ENCODE data around the gene DOCK9.
A peak's percentile ranks its signal among the peaks of the same experiment; 100 is the strongest.

Gene DOCK9

DNA sequence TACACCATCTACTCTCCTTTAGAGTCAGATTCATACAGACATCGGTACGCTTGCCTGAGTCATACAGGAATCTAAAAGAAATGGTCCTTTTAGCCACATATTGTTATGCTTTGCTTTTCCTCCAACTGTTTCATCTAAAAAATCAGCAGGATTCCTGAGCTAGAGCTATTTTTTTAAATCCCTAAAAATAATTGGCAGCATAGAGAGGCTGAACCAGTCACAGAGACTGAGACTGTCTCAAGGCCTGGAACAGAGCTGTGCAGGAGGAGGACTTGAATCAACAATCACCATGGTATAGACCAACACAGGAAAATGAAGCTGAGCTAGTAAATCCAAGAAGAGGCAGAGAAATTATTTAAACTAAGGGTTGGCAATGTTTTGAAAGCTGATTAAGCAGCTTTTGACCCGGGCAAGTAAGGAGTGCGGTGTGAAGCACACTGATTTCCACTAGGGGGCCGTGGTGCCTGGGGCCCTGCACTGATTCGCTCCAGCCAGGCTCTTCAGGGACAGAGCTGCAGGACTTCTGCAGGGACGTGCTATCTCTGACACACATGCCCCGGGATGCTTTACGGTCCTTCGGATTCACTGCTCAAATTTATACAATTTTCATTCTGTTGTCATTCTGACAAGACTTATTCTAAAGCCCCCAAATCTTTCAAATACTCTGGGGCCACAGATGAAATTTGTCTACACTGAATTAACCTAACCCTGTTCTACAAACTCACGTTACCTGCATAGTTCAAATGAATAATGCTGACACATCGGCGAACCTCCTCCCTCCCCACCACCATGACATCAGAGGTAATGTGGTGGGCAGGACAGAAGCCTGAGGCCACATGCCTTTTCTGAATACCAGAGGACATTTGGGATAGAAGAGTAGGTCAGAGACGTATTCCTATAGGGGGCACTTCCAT is 137.8 kb downstream of the DOCK9 start:
- H3K4me3 ChIP-seq (ENCODE audit: low read depth, low read length), result no peak overlapping the region
- TF ChIP-seq, protein P1, sequence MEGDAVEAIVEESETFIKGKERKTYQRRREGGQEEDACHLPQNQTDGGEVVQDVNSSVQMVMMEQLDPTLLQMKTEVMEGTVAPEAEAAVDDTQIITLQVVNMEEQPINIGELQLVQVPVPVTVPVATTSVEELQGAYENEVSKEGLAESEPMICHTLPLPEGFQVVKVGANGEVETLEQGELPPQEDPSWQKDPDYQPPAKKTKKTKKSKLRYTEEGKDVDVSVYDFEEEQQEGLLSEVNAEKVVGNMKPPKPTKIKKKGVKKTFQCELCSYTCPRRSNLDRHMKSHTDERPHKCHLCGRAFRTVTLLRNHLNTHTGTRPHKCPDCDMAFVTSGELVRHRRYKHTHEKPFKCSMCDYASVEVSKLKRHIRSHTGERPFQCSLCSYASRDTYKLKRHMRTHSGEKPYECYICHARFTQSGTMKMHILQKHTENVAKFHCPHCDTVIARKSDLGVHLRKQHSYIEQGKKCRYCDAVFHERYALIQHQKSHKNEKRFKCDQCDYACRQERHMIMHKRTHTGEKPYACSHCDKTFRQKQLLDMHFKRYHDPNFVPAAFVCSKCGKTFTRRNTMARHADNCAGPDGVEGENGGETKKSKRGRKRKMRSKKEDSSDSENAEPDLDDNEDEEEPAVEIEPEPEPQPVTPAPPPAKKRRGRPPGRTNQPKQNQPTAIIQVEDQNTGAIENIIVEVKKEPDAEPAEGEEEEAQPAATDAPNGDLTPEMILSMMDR (IDR thresholded peaks at IDR 0.05; ENCODE audit: low read depth, low read length), result peak; percentile 92

DNA sequence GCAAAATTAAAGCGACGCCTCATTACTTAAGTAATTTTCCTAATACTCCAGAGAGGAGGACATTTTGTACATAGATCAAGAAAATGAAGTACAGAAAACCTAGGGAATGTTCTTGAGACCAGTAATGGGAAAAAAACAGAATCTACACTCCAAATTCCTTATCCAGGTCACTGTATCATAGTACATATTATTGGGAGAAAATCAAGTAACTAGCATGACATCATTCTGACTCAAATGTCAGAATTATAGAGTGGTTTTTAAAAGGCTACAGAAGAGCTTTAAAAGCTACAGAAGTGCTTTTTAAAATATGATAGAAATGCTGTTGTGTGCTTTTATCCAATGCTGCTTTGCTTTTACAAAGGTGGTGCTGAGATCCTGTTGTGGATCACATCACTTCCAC is 139.1 kb downstream of the DOCK9 start:
- TF ChIP-seq, protein P1 (IDR thresholded peaks at IDR 0.05; ENCODE audit: low read depth, low read length), result no peak
- no peak overlapping the region for H3K4me3 ChIP-seq (ENCODE audit: low read depth, low read length)

DNA sequence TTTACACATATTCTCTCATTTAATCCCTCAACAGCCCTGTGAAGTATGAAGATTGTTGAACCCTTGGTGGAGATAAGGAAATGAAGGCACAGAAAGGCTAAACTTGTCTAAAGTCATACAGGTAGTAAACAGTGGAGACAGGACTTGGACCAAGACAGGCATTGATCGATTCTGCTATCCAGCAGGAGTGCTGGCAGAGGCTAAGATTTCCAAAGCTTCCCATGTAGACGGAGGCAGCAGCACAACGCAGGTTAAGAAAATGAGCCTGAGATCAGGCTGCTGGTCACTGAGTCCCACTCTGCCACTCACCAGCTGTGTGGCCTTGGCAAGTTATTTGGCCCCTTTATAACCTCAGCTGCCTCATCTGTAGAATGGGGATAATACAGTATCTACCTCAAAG is 140.0 kb downstream of the DOCK9 start:
- TF ChIP-seq, protein P1 (IDR thresholded peaks at IDR 0.05; ENCODE audit: low read depth, low read length), result no peak
- H3K4me3 ChIP-seq (ENCODE audit: low read depth, low read length), result no peak overlapping the region

DNA sequence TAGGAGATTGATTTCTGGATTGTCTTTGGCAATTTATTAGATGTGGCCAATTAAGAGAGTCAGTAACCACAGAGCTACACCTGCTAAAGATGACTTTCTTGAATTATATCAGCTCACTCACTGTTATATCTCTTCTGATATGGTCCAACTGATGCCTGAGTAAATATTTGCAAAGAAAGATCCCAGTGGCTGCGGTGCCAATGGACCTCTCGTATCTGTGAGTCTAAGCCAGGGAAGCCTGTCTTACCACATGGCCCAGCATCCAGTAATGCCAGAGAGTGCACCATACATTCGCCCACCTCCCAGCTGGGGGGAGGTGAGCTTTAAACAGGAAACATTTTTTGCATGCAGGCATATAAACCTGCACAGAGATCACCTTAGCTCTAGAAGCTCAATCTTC is 142.7 kb downstream of the DOCK9 start:
- H3K4me3 ChIP-seq (ENCODE audit: low read depth, low read length), result no peak overlapping the region
- TF ChIP-seq, protein P1 (IDR thresholded peaks at IDR 0.05; ENCODE audit: low read depth, low read length), result no peak

DNA sequence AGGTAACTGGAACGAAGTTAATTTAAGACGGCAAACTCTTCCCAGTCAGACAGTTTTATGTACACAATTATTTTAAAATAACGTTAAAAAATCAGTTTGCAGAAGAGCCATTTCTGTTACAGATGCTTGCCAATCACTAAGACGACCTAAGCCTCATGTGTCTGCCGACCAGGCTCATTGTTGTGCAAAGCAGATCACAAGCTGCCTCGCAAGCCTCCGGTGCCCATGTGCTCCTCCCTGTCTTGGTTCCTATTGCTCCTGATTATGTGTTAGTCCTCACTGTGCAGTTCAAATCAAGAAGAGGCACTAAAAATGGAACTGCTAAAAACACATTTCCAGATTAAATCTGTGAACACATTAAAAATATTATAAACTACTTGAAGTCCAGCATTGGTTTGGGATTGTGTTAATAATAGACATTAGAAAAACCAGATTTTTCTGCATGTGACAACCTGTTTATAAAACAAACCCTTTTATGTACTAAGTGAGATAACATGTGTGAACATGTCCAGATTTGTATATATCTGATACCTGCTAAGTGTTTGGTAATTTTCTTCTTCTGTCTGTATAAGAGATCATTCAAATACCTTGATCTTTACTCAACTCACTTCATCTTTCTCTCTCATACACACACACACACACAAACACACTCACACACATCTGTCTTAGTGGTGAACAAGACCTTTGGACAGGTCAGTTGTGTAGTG is 143.5 kb downstream of the DOCK9 start:
- TF ChIP-seq, protein P1 (IDR thresholded peaks at IDR 0.05; ENCODE audit: low read depth, low read length), result no peak

DNA sequence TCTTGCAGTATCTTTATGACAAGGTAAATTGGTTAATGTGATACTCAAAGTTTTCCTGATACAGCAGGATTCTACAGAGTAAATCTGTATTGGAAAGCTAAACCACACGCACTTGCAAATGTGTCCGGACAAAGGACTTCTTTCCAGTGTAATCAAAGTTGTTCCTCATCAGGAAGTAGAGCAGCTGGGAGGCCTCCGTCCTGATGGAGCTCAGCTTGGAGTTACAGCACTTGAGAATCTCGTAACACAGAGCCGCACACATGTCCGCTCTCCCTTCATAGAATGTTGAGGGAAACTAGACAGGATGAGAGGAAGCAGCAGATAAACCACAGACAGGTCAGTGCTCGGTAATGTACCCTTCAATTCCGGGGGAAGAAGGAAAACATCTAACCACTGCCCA is 146.6 kb downstream of the DOCK9 start:
- TF ChIP-seq, protein P1 (IDR thresholded peaks at IDR 0.05; ENCODE audit: low read depth, low read length), result no peak
- H3K4me3 ChIP-seq (ENCODE audit: low read depth, low read length), result no peak overlapping the region

More for the DNA sequence above, 143.5 kb downstream of the DOCK9 start:
- H3K4me3 ChIP-seq (ENCODE audit: low read depth, low read length), result no peak overlapping the region

DNA sequence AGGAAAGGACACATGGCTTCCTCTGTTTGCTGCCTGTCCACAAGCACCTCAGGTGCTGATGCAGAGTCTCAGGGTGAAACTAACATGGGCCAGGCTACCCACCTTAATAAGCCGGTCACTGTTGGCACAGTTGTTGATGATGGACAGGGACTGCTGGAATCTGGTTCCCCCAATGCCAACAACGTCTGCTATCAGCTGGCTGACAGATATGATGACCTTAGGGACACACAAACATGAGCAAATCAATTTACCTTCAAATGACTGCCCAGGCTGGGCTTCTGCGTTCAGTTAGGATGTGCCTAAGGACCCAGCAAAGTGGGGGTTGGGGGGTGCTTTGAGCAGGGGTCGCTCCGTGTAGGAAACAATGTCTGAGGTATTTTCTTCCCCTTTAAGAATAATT is 148.3 kb downstream of the DOCK9 start:
- no peak overlapping the region for H3K4me3 ChIP-seq (ENCODE audit: low read depth, low read length)
- TF ChIP-seq, protein P1 (IDR thresholded peaks at IDR 0.05; ENCODE audit: low read depth, low read length), result no peak

Measured in WI38 (cell line).